Pancreas (tissue), 10 donors: Measurements from ENCODE around the gene ARNT2. TPM values are rescaled to one million over a fixed set of nuclear protein-coding genes. Genes with fewer than 3 reads are reported as not detected.
A peak's percentile ranks its signal among the peaks of the same experiment; 100 is the strongest.
"Not testable (repeated sequence)": the region's sequence is repeated elsewhere in the genome, so short reads cannot be mapped to it uniquely, and the experiment has no call there.

Source experiments
- ATAC-seq, 4 donors: fragments of 200-7000 bp; cut with Tn5 transposase; one replicate each; pipeline versions ENCODE4 v1.8.0 to v1.9.1; 2020; ENCODE audit warnings: mild to moderate bottlenecking in 4 of 4, moderate library complexity in 4 of 4
- DNase-seq, 6 donors: peaks; one replicate each; pipeline ENCODE4 v3.0.0-alpha.2; 2020
- FAIRE-seq: peaks from 2 replicates; lab custom pipeline; 2012; peaks lifted over from hg19 to GRCh38; lab: Jason Lieb, UNC
- H3K27ac ChIP-seq, 4 donors: fragments of 200-600 bp; sonication (generic); 1 replicate in 3 of 4; 2 replicates in 1 of 4; pipeline versions ENCODE4 v1.5.0 to v1.8.0; 2020
- H3K27me3 ChIP-seq, 4 donors: fragments of 200-600 bp; one replicate each; pipeline ENCODE4 v1.8.0; 2021
- H3K36me3 ChIP-seq, 3 donors: fragments of 200-600 bp; sonication (generic) in 1 of 3; one replicate each; pipeline versions ENCODE4 v1.5.0 to v1.8.0; 2020 to 2021
- H3K4me1 ChIP-seq, 3 donors: fragments of 200-600 bp; one replicate each; pipeline ENCODE4 v1.8.0; 2021
- H3K4me3 ChIP-seq, 4 donors: fragments of 200-600 bp; sonication (generic) in 2 of 4; one replicate each; pipeline versions ENCODE4 v1.5.0 to v1.8.0; 2020 to 2021
- H3K9me3 ChIP-seq, 4 donors: fragments of 200-600 bp; one replicate each; pipeline ENCODE4 v1.8.0; 2021
- WGBS, 2 donors: extraction: QIAGEN DNeasy Blood & Tissue Kit; methylation state at CpG; one replicate each; pipeline ENCODE4 v1.1.7; 2013; 5-methylcytosine and 5-hydroxymethylcytosine counted together
- intact Hi-C, 3 donors: fragments of 100-400 bp; cut with DNase I; formaldehyde crosslinking; loops; one replicate each; pipeline versions ENCODE4 v1.11.1 to v1.14.2; 2022
- polyA plus RNA-seq, 2 donors: library from polyadenylated mRNA; stranded (reverse); fragments of 200-250 nt; gene quantifications; one replicate each; pipeline ENCODE4 v1.2.3, GENCODE V29; 2013
- total RNA-seq, 6 donors: library from RNA; stranded (reverse); fragmentation: NEBNext Ultra II Directional in 4 of 6; extraction: Animal tissue kit (Norgen Biotek cat#: 25700) in 4 of 6; gene quantifications; one replicate each; pipeline versions ENCODE4 v1.2.1 to v1.2.4, GENCODE V29; 2021 to 2023
- TF ChIP-seq, protein P1 (sequence below), 4 donors: fragments of 200-600 bp; sonication (generic) in 3 of 4; IDR thresholded peaks; one replicate each; pipeline versions ENCODE4 v1.5.0 to v1.8.0; 2021; ENCODE audit warnings: antibody characterized with exemption in 4 of 4
- donor health status: healthy with polysubstance abuse.
- donor health status: DM: no; HTN: no; CAD: no; lungs with moderate emphysema.
- donor health status: DM: no; HTN: no; CAD: no.
- donor health status: control.
- donor health status: control.
- donor health status: Bipolar disorder and iron deficiency.
- donor health status: DM: yes; HTN: yes; CAD: no.
- donor health status: DM: no; HTN: no; CAD: no.
- donor health status: DM: no; HTN: no; CAD: no.
- donor health status: DM: yes; HTN: yes; CAD: no.

Gene ARNT2
- total and polyA plus RNA-seq, 8 donors: 2.1 to 18.1 (median 5.4) TPM

DNA sequence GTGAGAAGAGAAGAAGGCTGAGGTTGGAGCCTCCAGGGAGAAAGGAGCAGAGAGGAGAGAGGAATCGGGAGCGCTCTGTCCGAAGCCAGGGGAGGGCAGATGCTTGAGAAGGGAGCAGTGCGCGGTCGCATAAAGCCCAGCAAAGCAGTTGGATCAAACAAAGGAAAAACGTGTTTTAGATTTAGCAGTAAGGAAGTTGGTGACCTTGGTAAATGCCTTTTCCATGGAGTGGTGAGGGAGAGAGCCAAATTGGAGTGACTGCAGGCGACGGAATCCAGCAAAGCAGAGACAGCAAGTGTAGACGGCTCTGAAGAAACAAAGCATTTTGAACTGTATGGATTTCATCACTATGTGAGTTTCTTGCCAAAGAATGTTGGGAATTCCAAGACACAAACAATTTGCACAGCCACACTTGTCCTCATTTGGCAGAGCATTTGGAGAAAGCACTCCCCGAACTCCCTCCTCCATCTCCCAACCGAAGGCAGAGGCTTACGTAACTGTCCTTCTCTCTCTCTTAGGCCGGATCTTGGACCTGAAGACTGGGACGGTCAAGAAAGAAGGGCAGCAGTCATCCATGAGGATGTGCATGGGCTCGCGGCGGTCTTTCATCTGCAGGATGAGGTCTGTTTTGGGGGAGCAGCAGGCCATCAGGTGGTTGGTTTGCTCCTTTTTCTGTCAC lies 103.6 kb downstream of the ARNT2 start:
- 82% methylated on average over 18 of the region's 18 CpGs for WGBS, 2 donors
- FAIRE-seq: no peak
- H3K4me1 ChIP-seq: no peaks in the 10 kb centered on the region
- no peak overlapping the region for H3K27ac ChIP-seq
- ATAC-seq: peak in 3 of 4 donors; percentile 31 to 61 (median 36)
- no peaks in the 10 kb centered on the region for H3K36me3 ChIP-seq
- no peak for DNase-seq
- no peaks in the 10 kb centered on the region for H3K27me3 ChIP-seq
- no peaks in the 10 kb centered on the region for H3K9me3 ChIP-seq
- TF ChIP-seq, protein P1, sequence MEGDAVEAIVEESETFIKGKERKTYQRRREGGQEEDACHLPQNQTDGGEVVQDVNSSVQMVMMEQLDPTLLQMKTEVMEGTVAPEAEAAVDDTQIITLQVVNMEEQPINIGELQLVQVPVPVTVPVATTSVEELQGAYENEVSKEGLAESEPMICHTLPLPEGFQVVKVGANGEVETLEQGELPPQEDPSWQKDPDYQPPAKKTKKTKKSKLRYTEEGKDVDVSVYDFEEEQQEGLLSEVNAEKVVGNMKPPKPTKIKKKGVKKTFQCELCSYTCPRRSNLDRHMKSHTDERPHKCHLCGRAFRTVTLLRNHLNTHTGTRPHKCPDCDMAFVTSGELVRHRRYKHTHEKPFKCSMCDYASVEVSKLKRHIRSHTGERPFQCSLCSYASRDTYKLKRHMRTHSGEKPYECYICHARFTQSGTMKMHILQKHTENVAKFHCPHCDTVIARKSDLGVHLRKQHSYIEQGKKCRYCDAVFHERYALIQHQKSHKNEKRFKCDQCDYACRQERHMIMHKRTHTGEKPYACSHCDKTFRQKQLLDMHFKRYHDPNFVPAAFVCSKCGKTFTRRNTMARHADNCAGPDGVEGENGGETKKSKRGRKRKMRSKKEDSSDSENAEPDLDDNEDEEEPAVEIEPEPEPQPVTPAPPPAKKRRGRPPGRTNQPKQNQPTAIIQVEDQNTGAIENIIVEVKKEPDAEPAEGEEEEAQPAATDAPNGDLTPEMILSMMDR (IDR thresholded peaks at IDR 0.05): no peak
- H3K4me3 ChIP-seq: no peak overlapping the region
- intact Hi-C loops: no loop called here

DNA sequence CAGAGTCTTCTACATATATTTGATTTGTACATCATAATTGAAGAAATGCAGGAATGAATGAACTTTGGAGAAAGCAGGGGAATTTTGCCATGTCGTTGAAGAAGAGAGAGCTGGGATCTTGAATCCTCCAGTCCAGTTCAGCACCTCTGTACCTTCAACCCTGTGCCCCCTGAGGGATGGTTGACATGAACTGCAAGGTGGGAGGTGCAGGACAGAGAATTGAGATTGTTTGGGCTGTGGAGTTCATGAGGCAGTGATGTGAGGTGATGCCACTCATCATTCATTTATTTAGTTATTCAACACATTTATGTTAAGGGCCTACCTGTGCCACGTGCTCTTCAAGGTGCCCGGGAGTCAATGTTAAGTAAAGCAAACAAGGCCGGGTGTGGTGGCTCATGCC lies 104.6 kb downstream of the ARNT2 start:
- Histone ChIP-seq H3K4me3 (no peak overlapping the region), H3K9me3 (no peaks in the 10 kb centered on the region), H3K27me3 (no peaks in the 10 kb centered on the region), H3K36me3 (no peaks in the 10 kb centered on the region), H3K27ac (no peak overlapping the region), H3K4me1 (no peaks in the 10 kb centered on the region)
- no peak for ATAC-seq
- intact Hi-C loops: no loop called here
- WGBS, 2 donors: 66 to 72% methylated on average over 4 of the region's 4 CpGs
- FAIRE-seq: no peak
- no peak for DNase-seq
- TF ChIP-seq, protein P1 (IDR thresholded peaks at IDR 0.05): no peak

DNA sequence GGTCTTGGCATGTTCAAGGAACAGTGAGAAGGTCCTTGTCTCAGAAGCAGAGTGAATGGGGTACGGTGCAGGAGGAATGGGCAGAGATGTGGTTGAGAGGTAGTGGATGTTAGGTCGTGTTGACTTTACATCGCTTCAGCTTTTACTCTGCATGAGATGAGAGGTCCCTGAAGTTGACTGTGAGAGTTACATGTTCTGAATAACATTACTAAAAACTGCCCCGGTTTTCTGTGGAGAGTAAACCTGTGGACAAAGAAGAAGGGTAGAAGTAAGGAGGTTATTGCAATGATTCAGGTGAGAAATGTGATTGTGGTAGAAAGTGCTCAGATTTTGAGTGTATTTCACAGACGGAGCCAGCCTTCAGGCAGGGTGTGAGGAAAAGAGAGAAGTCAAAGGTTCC lies 105.6 kb downstream of the ARNT2 start:
- Histone ChIP-seq H3K36me3 (no peaks in the 10 kb centered on the region), H3K27ac (no peak overlapping the region), H3K4me3 (no peak overlapping the region), H3K9me3 (no peaks in the 10 kb centered on the region), H3K27me3 (no peaks in the 10 kb centered on the region), H3K4me1 (no peaks in the 10 kb centered on the region)
- no peak for DNase-seq
- intact Hi-C loops: no loop called here
- ATAC-seq: no peak
- TF ChIP-seq, protein P1 (IDR thresholded peaks at IDR 0.05): no peak
- FAIRE-seq: no peak
- 90 to 91% methylated on average over 5 of the region's 5 CpGs for WGBS, 2 donors

DNA sequence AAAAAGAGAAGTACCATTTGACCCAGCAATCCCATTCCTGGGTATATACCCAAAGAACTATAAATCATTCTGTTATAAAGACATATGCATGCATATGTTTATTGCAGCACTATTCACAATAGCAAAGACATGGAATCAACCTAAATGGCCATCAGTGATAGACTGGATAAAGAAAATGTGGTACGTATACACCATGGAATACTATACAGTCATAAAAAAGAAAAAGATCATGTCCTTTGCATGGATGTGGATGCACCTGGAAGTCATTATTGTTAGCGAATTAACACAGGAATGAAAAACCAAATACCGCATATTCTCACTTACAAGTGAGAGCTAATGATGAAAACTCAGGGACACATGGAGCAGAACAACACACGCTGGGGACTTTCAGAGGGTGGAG lies 106.8 kb downstream of the ARNT2 start:
- H3K9me3 ChIP-seq, H3K4me1 ChIP-seq, FAIRE-seq, H3K36me3 ChIP-seq, intact Hi-C loops, ATAC-seq, DNase-seq, H3K27ac ChIP-seq, H3K4me3 ChIP-seq, H3K27me3 ChIP-seq: not testable (repeated sequence)
- WGBS, 2 donors: 96 to 97% methylated on average over 4 of the region's 4 CpGs

DNA sequence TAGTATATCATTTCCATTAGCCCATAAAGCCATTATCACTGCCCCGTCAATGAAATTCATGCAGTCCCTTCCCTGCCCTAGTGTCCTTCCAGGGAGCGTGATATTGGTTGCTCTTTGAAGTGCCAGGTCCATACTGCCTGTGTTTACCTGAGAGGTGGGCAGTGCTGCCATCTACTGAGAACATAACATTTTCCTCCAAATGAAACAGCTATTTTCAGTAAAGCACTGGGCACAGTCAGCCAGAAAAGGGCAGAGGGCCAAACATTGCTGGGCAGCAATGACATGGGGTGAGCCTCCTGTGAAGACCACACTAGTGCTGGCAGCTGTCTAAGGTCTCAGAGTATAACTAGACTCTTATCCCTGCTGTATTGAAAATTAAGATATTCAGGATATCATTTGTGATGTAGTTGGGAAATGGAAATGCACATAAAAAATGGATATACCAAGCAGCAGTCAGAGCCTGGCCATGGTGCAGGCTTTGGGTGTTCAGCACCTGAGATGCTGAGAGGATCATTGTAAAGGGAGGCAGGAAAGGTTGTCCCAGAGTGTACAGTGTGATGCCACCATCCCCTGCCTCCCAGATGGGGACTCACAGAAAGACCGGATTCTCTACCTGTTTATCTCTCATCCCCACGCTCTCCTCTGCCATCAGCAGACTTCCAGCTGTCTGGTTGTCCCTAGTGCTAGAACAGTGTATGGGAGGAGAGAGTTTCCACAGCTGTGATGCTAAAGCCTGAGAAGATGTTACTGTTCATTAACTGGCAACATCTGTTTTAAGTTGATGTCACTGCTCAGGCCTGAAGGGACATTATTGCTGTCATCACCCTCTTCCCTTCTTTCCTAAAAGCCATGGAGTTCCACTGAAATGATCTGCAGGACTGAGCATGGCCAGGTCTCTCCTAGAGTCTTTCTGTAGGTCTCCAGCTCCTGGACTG lies 108.8 kb downstream of the ARNT2 start:
- 71 to 77% methylated on average over 4 of the region's 4 CpGs for WGBS, 2 donors
- intact Hi-C loops: no loop called here
- H3K27me3 ChIP-seq: no peaks in the 10 kb centered on the region
- FAIRE-seq: no peak
- no peaks in the 10 kb centered on the region for H3K4me1 ChIP-seq
- no peak overlapping the region for H3K4me3 ChIP-seq
- TF ChIP-seq, protein P1 (IDR thresholded peaks at IDR 0.05): no peak
- ATAC-seq: peak in 3 of 4 donors; percentile 54 to 70 (median 69)
- no peaks in the 10 kb centered on the region for H3K36me3 ChIP-seq
- no peak overlapping the region for H3K27ac ChIP-seq
- peak in 1 of 6 donors; percentile 20 for DNase-seq
- no peaks in the 10 kb centered on the region for H3K9me3 ChIP-seq
